Endodermal cell (in vitro differentiated cells): ENCODE results near the gene TBX5. TPM values are rescaled to one million over a fixed set of nuclear protein-coding genes. Genes with fewer than 3 reads are reported as not detected.

ENCODE experiments used
- DNase-seq: peaks from one replicate; pipeline ENCODE4 v3.0.0-alpha.2; 2017
- H3K27ac ChIP-seq: 2 replicates; pipeline ENCODE4 v1.5.1; 2013; ENCODE audit warnings: mild to moderate bottlenecking, low read depth, low read length, moderate library complexity
- H3K27me3 ChIP-seq: 2 replicates; pipeline ENCODE4 v1.6.1; 2013; ENCODE audit warnings: mild to moderate bottlenecking, low read length, moderate library complexity; ENCODE audit not compliant: insufficient read depth, control insufficient read depth, poor library complexity, severe bottlenecking
- H3K36me3 ChIP-seq: 2 replicates; pipeline ENCODE4 v1.7.0; 2013; ENCODE audit warnings: mild to moderate bottlenecking, low read length, moderate library complexity; ENCODE audit not compliant: control insufficient read depth, insufficient read depth
- H3K4me1 ChIP-seq: one replicate; pipeline ENCODE4 v1.7.0; 2013; ENCODE audit warnings: low read length; ENCODE audit not compliant: control insufficient read depth, insufficient read depth
- H3K4me3 ChIP-seq: 2 replicates; pipeline ENCODE4 v1.5.1; 2013; ENCODE audit warnings: mild to moderate bottlenecking, low read length, moderate library complexity
- H3K9ac ChIP-seq: 2 replicates; pipeline ENCODE4 v1.6.1; 2013; ENCODE audit warnings: mild to moderate bottlenecking, low read length, moderate library complexity; ENCODE audit not compliant: poor library complexity, severe bottlenecking; ENCODE audit errors: extremely low read depth
- H3K9me3 ChIP-seq: 2 replicates; pipeline ENCODE4 v1.6.1; 2013; ENCODE audit warnings: mild to moderate bottlenecking, low read length, moderate library complexity; ENCODE audit not compliant: control insufficient read depth
- H3K27ac Mint-ChIP-seq: 2 replicates; pipeline ENCODE4 v1.8.0; 2020; ENCODE audit warnings: mixed read lengths
- H3K27me3 Mint-ChIP-seq: 2 replicates; pipeline ENCODE4 v1.8.0; 2021; ENCODE audit warnings: mild to moderate bottlenecking, mixed read lengths; ENCODE audit not compliant: insufficient read depth
- H3K36me3 Mint-ChIP-seq: 2 replicates; pipeline ENCODE4 v1.8.0; 2020; ENCODE audit warnings: low read depth, mixed read lengths
- H3K4me1 Mint-ChIP-seq: 2 replicates; pipeline ENCODE4 v1.8.0; 2020; ENCODE audit warnings: mixed read lengths
- H3K4me3 Mint-ChIP-seq: 2 replicates; pipeline ENCODE4 v1.8.0; 2020; ENCODE audit warnings: mild to moderate bottlenecking, moderate library complexity, mixed read lengths
- H3K9me3 Mint-ChIP-seq: 2 replicates; pipeline ENCODE4 v1.8.0; 2020; ENCODE audit warnings: mild to moderate bottlenecking, mixed read lengths
- WGBS, 2 experiments: methylation state at CpG; one replicate each; pipeline versions ENCODE4 v1.1.5 to v1.1.7; 2013; ENCODE audit warnings: missing lambda C conversion rate in 2 of 2, mixed read lengths in 1 of 2; ENCODE audit not compliant: insufficient coverage in 1 of 2, insufficient read length in 1 of 2; 5-methylcytosine and 5-hydroxymethylcytosine counted together
- total RNA-seq, 2 donors: library from RNA; stranded (reverse); fragmentation: NEBNext Ultra II Directional in 1 of 2; extraction: Animal tissue kit (Norgen Biotek cat#: 25700) in 1 of 2; gene quantifications; 2 replicates in 1 of 2; 3 replicates in 1 of 2; pipeline ENCODE4 v1.2.1, GENCODE V29; 2021
- TF ChIP-seq, protein P1 (sequence below): fragments of 200-600 bp; sonication (generic); conservative IDR thresholded peaks from 2 replicates; pipeline ENCODE4 v1.5.0; 2021; ENCODE audit warnings: antibody characterized with exemption, mild to moderate bottlenecking

Gene TBX5
- total RNA-seq, 2 donors from 2014 or later = not detected

DNA sequence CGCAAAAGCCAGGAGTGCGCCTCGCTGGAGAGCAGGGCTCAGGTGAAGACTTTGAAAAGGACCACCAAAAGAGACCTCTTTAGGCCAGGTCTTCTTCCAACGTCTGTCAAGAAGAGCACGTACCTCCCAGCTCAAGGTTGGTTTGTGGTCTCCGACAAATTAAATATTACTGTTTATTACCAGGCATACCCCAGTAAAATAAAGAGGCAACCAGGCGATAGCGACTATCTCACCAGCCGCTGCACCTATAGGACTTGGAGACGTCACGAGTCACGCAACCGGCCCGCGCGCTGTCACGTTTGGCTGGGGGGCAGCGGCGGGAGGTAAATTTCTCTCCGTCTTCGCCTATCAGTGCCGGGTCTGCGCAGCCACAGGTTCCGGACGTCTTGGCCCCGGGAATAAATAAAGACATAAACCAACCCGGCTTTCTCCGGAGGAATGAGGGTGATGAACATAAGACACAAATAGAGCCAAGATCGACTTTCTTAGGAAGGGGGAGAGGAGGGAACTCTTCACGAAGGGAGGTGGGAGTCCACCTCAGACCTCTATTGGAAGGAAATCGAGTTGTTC lies 2.0 kb upstream of the TBX5 start:
- Mint-ChIP-seq H3K4me3 (no peak overlapping the region), H3K36me3 (no peaks in the 10 kb centered on the region), H3K9me3 (no peaks in the 10 kb centered on the region), H3K4me1 (peaks cover 30% of the 10 kb centered on the region), H3K27me3 (peaks cover 100% of the 10 kb centered on the region), H3K27ac (no peak overlapping the region)
- Histone ChIP-seq H3K9ac (no peak overlapping the region), H3K27me3 (peaks cover 100% of the 10 kb centered on the region), H3K27ac (no peak overlapping the region), H3K36me3 (no peaks in the 10 kb centered on the region), H3K4me1 (no peaks in the 10 kb centered on the region), H3K9me3 (no peaks in the 10 kb centered on the region), H3K4me3 (no peak overlapping the region)
- TF ChIP-seq, protein P1, sequence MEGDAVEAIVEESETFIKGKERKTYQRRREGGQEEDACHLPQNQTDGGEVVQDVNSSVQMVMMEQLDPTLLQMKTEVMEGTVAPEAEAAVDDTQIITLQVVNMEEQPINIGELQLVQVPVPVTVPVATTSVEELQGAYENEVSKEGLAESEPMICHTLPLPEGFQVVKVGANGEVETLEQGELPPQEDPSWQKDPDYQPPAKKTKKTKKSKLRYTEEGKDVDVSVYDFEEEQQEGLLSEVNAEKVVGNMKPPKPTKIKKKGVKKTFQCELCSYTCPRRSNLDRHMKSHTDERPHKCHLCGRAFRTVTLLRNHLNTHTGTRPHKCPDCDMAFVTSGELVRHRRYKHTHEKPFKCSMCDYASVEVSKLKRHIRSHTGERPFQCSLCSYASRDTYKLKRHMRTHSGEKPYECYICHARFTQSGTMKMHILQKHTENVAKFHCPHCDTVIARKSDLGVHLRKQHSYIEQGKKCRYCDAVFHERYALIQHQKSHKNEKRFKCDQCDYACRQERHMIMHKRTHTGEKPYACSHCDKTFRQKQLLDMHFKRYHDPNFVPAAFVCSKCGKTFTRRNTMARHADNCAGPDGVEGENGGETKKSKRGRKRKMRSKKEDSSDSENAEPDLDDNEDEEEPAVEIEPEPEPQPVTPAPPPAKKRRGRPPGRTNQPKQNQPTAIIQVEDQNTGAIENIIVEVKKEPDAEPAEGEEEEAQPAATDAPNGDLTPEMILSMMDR = no peak
- peak; percentile 71 for DNase-seq
- 4 to 7% methylated on average over 8 to 31 of the region's 31 CpGs for WGBS, 2 experiments

DNA sequence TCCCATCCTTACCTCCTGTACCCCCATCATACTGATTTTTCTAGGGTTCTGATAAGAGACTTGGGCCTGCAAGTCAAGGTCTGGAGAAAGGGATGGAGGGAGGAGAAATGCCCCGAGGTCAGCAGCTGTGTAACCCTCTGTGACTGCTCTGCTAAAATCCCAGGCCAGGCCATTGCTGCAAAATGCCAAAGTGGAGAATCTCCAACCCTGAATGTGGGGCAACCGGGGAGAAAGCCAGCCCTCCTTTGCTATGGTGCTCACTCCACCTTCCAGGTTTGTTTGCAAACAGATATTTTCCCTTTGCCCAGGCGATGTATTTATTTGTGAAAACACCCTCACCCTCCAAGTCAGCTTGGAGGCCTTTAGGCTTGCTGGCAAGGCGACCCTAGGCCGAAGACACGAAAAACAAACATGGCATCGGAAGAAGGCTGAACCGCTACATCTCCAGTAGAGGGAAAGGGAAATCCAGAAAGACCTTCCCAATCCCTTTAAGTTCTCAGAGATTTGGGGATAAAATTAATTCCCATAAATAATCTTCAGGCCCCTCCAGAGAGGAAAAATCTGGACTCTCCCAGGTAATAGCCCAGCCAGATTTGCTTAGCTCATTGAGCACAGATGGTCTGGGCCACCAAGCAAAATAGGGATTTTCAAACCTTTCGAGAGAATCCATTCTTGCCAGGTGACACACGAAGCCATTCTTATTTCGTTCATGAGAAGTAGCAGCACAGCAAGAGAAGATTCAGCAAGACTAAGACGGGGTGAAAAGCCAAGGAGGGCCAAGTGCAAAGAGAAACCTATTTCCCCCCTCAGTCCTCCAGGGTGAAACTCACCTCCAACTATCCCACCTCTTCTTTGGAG lies 1.3 kb upstream of the TBX5 start:
- no peaks in the 10 kb centered on the region for H3K9me3 Mint-ChIP-seq
- H3K27ac Mint-ChIP-seq = no peak overlapping the region
- Histone ChIP-seq H3K9me3 (no peaks in the 10 kb centered on the region), H3K9ac (no peak overlapping the region), H3K36me3 (no peaks in the 10 kb centered on the region), H3K27ac (no peak overlapping the region), H3K4me1 (no peaks in the 10 kb centered on the region), H3K27me3 (peaks cover 100% of the 10 kb centered on the region), H3K4me3 (no peak overlapping the region)
- DNase-seq = peak; percentile 55
- TF ChIP-seq, protein P1 = no peak
- peaks cover 100% of the 10 kb centered on the region for H3K27me3 Mint-ChIP-seq
- no peaks in the 10 kb centered on the region for H3K36me3 Mint-ChIP-seq
- no peak overlapping the region for H3K4me3 Mint-ChIP-seq
- peaks cover 31% of the 10 kb centered on the region for H3K4me1 Mint-ChIP-seq
- WGBS, 2 experiments = 7 to 10% methylated on average over 6 to 12 of the region's 12 CpGs

DNA sequence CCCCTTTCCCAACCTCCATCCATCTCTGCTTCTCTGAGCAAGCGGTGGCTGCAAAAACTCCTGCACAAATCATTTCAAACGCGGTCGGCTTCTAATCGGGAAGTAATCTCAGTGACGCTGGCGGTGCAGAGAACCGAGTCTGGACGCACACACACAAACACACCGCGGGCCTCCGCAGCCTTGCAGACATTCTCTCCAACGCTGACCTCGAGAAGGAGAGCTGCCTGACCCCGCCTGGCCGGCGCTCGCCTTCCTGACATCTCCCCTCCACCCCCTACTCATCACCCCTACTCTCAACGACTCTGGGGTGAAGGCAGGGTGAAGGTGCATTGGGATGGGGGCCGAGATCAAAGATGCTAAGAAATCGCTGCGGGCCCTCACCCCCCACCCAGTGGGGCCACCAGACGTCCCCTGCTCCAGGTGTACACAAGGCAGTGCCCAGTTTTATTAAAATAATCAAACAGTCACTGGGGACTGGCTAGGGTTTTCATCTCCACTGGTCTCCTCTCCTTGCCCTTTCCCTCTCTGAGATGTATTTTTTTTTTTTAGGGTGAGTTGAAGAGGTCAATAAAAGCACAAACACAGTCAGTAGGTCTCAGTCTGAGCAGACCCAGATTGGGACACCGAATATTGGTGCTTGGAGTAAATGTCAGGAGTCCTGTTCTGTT lies 506 bp upstream of the TBX5 start:
- H3K27ac Mint-ChIP-seq = no peak overlapping the region

More for the DNA sequence above, 506 bp upstream of the TBX5 start:
- H3K27ac ChIP-seq = no peak overlapping the region
- Mint-ChIP-seq H3K9me3 (no peaks in the 10 kb centered on the region), H3K27me3 (peaks cover 100% of the 10 kb centered on the region), H3K36me3 (no peaks in the 10 kb centered on the region), H3K4me3 (peak overlapping the region; percentile 37), H3K4me1 (peaks cover 31% of the 10 kb centered on the region)
- H3K4me3 ChIP-seq = no peak overlapping the region
- 0 to 3% methylated on average over 8 to 23 of the region's 24 CpGs for WGBS, 2 experiments
- no peak overlapping the region for H3K9ac ChIP-seq
- no peaks in the 10 kb centered on the region for H3K4me1 ChIP-seq
- no peaks in the 10 kb centered on the region for H3K36me3 ChIP-seq
- H3K9me3 ChIP-seq = no peaks in the 10 kb centered on the region
- TF ChIP-seq, protein P1 = no peak
- peak; percentile 53 for DNase-seq
- H3K27me3 ChIP-seq = peaks cover 100% of the 10 kb centered on the region
